Measurements from ENCODE around the gene DQX1.

GRCh38 chr2:74564222-74564621 is 38.2 kb upstream of the DQX1 start:
- TF ChIP-seq POLR2AphosphoS5 (IDR thresholded peaks at IDR 0.05; ENCODE audit: control insufficient read depth, insufficient read depth, low read depth, low read length) (no peak), NCOR1 (IDR thresholded peaks at IDR 0.05) (no peak), POLR3A (IDR thresholded peaks at IDR 0.05; ENCODE audit: borderline replicate concordance, extremely low read depth, insufficient read depth, insufficient read length) (no peak), HBP1 (CRISPR knock-in tag; IDR thresholded peaks at IDR 0.05) (no peak), JUN (IDR thresholded peaks at IDR 0.05; ENCODE audit: borderline replicate concordance, low read depth, low read length) (no peak), JUN (CRISPR knock-in tag; IDR thresholded peaks at IDR 0.05; ENCODE audit: borderline replicate concordance) (no peak), JUND (IDR thresholded peaks at IDR 0.05; ENCODE audit: borderline replicate concordance, low read depth, low read length) (no peak), JUND (tag; IDR thresholded peaks at IDR 0.05; ENCODE audit: borderline replicate concordance, low read depth, low read length) (no peak), DPF2 (IDR thresholded peaks at IDR 0.05) (no peak), MYC (IDR thresholded peaks at IDR 0.05; ENCODE audit: low read depth, low read length) (no peak), MYC (CRISPR knock-in tag; IDR thresholded peaks at IDR 0.05; ENCODE audit: borderline replicate concordance, low read depth) (no peak), MIER1 (IDR thresholded peaks at IDR 0.05; ENCODE audit: low read depth) (no peak), ZNF408 (CRISPR knock-in tag; IDR thresholded peaks at IDR 0.05; ENCODE audit: low read depth) (no peak), NFYB (IDR thresholded peaks at IDR 0.05; ENCODE audit: extremely low read depth, insufficient read length) (no peak), MAFK (IDR thresholded peaks at IDR 0.05; ENCODE audit: low read length) (no peak), CUX1 (CRISPR knock-in tag; IDR thresholded peaks at IDR 0.05) (no peak), NCOA1 (IDR thresholded peaks at IDR 0.05; ENCODE audit: low read depth) (no peak)

Data from K562 (cell line).